LoVo (cell line): ENCODE results near the gene OBSCN.

ENCODE experiments used
- DNase-seq: peaks from one replicate; pipeline ENCODE4 v3.0.0-alpha.2; 2016; ENCODE audit warnings: low spot score

OBSCN gene

GRCh38 chr1:228417483-228418203 lies 209.8 kb downstream of the OBSCN start:
- DNase-seq: no peak

GRCh38 chr1:228420968-228421826 lies 213.4 kb downstream of the OBSCN start:
- DNase-seq: no peak

DNA sequence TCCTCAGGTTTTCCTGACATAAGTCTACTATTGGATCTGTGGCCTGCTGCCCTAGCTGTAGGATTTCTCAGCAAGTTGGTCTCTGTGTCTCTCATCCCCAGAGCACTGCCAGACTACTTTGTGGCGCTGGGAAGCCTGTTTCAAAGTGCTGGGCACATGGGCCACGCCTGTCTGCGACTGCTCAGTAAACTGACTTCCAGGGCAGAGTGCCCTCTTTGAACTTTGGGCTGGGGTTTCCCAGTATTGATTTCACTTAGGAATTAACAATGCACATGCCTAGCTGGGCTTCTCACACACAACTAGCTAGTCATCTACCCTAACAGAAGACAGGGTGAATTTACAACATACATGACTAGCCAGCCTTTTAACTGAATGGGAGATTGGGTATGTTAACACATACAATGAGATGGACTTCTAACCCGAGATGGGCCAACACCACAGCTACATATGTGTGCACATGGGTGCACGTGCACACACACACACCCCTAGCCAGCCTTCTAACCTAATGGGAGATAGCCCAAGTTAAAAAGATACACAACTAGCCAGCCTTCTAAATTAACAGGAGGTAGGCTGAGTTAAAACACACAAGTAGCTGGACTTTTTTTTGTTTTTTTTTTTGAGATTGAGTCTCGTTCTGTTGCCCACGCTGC lies 215.7 kb downstream of the OBSCN start:
- no peak for DNase-seq

DNA sequence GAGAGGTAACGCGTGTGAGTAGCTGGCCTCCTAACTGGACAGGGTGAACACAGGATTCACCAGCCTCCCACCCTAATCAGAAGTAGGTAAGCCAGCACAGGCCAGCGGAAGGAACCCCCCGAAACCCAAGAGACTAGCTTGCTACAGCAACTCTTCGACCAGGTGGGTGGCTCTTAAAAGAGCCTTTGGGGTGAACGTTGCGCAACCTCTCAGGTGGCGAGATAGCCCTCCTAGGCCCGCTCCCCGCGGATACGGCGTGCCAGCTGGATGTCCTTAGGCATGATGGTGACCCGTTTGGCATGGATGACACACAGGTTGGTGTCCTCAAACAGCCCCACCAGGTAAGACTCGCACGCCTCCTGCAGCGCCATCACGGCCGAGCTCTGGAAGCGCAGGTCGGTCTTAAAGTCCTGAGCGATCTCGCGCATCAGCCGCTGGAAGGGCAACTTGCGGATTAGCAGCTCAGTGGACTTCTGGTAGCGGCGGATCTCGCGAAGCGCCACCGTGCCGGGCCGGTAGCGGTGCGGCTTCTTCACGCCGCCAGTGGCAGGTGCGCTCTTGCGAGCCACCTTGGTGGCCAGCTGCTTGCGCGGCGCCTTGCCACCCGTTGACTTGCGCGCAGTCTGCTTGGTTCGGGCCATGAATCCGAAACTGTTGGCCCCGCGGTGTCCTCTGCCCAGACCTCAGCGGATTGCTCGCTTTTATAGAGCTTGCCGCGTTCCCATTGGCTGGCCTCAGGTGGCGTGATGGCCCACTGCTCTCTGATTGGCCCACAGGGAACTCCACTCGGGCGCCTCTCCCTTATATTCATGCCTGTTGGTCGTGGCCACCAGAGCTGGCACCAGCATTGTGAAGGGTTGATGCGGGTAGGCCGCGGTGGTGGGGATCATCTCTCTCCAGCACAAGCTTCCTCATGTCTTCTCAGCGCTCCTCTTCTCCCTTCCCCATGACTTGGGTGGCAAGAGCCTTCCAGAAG lies 217.1 kb downstream of the OBSCN start:
- DNase-seq: no peak

DNA sequence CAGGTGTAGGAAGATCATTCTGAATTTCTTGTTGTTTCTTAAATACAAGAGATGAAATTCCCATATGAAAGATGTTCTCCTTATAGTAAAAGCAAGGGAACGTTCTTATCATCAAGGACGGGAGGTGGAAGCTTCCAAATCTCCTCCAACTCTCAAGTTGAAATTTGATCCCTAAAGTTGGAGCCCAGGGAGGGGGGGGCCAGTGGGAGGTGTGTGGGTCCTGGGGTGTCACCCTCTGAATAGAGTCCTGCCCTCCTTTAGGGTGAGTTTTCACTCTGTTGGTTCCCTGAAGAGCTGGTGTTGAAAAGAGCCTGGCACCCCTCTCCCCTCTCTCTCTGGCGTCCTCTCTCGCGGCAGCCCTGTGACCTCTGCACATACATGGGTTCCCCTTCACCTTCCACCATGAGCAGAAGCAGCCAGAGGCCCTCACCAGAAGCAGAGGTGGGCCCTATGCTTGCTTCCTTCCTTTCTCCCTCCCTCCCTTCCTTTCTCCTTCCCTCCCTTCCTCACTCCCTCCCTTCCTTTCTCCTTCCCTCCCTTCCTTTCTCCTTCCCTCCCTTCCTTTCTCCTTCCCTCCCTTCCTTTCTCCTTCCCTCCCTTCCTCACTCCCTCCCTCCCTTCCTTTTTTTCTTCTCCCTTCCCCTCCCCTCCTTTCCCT lies 218.8 kb downstream of the OBSCN start:
- no peak for DNase-seq

- DNase-seq: no peak
Observed at GRCh38 chr1:228428412-228428811, 220.6 kb downstream of the OBSCN start.
